ENCODE measurements around the gene TMEM178A.
"Not testable (repeated sequence)": the region's sequence is repeated elsewhere in the genome, so short reads cannot be mapped to it uniquely, and the experiment has no call there.

TMEM178A gene

GRCh38 chr2:39665811-39666490 is at the start of gene TMEM178A:
TMEM178A (plus strand) TSS chr2:39665917; CDS start chr2:39665975, 58 bp downstream.
- no peak for DNase-seq

GRCh38 chr2:39618236-39618635 is 47.5 kb upstream of the TMEM178A start:
- DNase-seq, result no peak

GRCh38 chr2:39618736-39619135 is 47.0 kb upstream of the TMEM178A start:
- DNase-seq, result no peak

GRCh38 chr2:39620067-39620466 is 45.6 kb upstream of the TMEM178A start:
- no peak for DNase-seq

GRCh38 chr2:39621596-39621995 is 44.1 kb upstream of the TMEM178A start:
- no peak for DNase-seq

- DNase-seq, result no peak
Observed at GRCh38 chr2:39622860-39623259, 42.9 kb upstream of the TMEM178A start.

GRCh38 chr2:39623917-39624316 is 41.8 kb upstream of the TMEM178A start:
- DNase-seq, result no peak

GRCh38 chr2:39625193-39625926 is 40.4 kb upstream of the TMEM178A start:
- DNase-seq, result no peak

- DNase-seq, result no peak
Observed at GRCh38 chr2:39625927-39626270, 39.8 kb upstream of the TMEM178A start.

GRCh38 chr2:39628346-39628745 is 37.4 kb upstream of the TMEM178A start:
- not testable (repeated sequence) for DNase-seq

GRCh38 chr2:39629646-39630045 is 36.1 kb upstream of the TMEM178A start:
- DNase-seq, result no peak

- DNase-seq, result no peak
Observed at GRCh38 chr2:39631256-39631655, 34.5 kb upstream of the TMEM178A start.

- DNase-seq, result no peak
Observed at GRCh38 chr2:39631718-39632117, 34.0 kb upstream of the TMEM178A start.

GRCh38 chr2:39632876-39633275 is 32.8 kb upstream of the TMEM178A start:
- no peak for DNase-seq

- DNase-seq, result no peak
Observed at GRCh38 chr2:39636306-39636705, 29.4 kb upstream of the TMEM178A start.

- DNase-seq, result no peak
Observed at GRCh38 chr2:39638581-39638980, 27.1 kb upstream of the TMEM178A start.

- DNase-seq, result no peak
Observed at GRCh38 chr2:39640107-39640506, 25.6 kb upstream of the TMEM178A start.

GRCh38 chr2:39640681-39641080 is 25.0 kb upstream of the TMEM178A start:
- no peak for DNase-seq

GRCh38 chr2:39641635-39642034 is 24.1 kb upstream of the TMEM178A start:
- DNase-seq, result no peak

- no peak for DNase-seq
Observed at GRCh38 chr2:39642051-39642718, 23.5 kb upstream of the TMEM178A start.

GRCh38 chr2:39645826-39646225 is 19.9 kb upstream of the TMEM178A start:
- no peak for DNase-seq

- DNase-seq, result no peak
Observed at GRCh38 chr2:39646267-39646666, 19.4 kb upstream of the TMEM178A start.

GRCh38 chr2:39647104-39647765 is 18.5 kb upstream of the TMEM178A start:
- no peak for DNase-seq

- no peak for DNase-seq
Observed at GRCh38 chr2:39648580-39648979, 17.1 kb upstream of the TMEM178A start.

Measured in activated CD4-positive, alpha-beta T cell treated with anti-CD3 and anti-CD28 coated beads for 1 hour (primary cell).